ENCODE measurements around the gene C1orf116. TPM values are rescaled to one million over a fixed set of nuclear protein-coding genes. Genes with fewer than 3 reads are reported as not detected.

Gene C1orf116
- total and polyA plus RNA-seq, 12 donors = 0.07 to 1.5 (median 0.64) TPM

DNA sequence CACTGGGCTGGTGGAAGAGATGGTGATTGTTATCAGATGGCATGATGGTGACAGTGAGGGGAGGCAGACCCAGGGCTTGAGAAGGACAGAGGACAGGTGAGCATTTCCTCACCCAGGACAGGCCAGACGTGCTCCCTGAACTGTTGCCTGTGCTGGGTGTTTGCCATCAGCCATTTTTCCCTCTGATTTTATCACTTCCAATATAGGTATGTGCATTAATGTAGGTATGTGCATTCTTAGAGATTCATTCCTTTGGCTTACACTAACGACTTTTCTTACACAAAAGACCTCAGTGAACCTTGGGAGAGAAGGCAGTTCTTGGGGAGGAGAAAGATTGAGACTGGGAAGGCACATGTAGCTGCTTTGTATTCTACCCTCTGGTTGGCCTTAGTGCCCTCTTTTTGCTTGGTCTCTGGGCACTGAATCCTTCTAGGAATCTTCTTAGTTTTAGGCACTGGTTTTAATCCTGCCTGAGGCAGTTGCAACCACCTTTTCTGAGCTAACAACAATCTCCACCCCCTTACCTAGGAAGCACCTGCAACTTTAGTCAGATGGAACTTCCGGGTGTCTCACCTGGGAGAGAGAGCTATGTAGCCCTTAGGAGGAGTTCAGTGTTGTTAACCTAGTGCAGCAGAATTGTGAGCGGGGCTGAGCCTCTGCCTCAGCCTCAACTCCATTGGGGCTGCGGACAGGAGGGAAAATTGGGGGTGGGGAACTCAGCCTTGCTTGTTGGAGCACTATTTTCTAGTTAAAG, 30.9 kb downstream of the C1orf116 start:
- 80 to 83% methylated on average over 5 of the region's 5 CpGs for WGBS, 2 donors
- intact Hi-C loops (cut with DNase I) = no loop called here
- H3K4me1 ChIP-seq = peaks cover 0 to 5% (median 0%) of the 10 kb centered on the region in 9 donors
- no peaks in the 10 kb centered on the region for H3K36me3 ChIP-seq
- ATAC-seq (no peak), DNase-seq (no peak)
- peaks cover 0 to 1% (median 0%) of the 10 kb centered on the region in 7 donors for H3K27me3 ChIP-seq
- no peak overlapping the region for H3K27ac ChIP-seq
- no peaks in the 10 kb centered on the region for H3K9me3 ChIP-seq
- no peak overlapping the region for H3K4me3 ChIP-seq
- TF ChIP-seq, protein P1, sequence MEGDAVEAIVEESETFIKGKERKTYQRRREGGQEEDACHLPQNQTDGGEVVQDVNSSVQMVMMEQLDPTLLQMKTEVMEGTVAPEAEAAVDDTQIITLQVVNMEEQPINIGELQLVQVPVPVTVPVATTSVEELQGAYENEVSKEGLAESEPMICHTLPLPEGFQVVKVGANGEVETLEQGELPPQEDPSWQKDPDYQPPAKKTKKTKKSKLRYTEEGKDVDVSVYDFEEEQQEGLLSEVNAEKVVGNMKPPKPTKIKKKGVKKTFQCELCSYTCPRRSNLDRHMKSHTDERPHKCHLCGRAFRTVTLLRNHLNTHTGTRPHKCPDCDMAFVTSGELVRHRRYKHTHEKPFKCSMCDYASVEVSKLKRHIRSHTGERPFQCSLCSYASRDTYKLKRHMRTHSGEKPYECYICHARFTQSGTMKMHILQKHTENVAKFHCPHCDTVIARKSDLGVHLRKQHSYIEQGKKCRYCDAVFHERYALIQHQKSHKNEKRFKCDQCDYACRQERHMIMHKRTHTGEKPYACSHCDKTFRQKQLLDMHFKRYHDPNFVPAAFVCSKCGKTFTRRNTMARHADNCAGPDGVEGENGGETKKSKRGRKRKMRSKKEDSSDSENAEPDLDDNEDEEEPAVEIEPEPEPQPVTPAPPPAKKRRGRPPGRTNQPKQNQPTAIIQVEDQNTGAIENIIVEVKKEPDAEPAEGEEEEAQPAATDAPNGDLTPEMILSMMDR (IDR thresholded peaks at IDR 0.05) = no peak

GRCh38 chr1:207000651-207001291, 31.8 kb downstream of the C1orf116 start:
- H3K27ac ChIP-seq = no peak overlapping the region
- TF ChIP-seq, protein P1 (IDR thresholded peaks at IDR 0.05) = no peak
- ATAC-seq (no peak), DNase-seq (no peak)
- intact Hi-C loops (cut with DNase I) = no loop called here
- no peaks in the 10 kb centered on the region for H3K9me3 ChIP-seq
- no peaks in the 10 kb centered on the region for H3K36me3 ChIP-seq
- 58 to 60% methylated on average over 5 of the region's 5 CpGs for WGBS, 2 donors
- peaks cover 0 to 5% (median 0%) of the 10 kb centered on the region in 9 donors for H3K4me1 ChIP-seq
- peaks cover 0 to 5% (median 0%) of the 10 kb centered on the region in 7 donors for H3K27me3 ChIP-seq
- no peak overlapping the region for H3K4me3 ChIP-seq

DNA sequence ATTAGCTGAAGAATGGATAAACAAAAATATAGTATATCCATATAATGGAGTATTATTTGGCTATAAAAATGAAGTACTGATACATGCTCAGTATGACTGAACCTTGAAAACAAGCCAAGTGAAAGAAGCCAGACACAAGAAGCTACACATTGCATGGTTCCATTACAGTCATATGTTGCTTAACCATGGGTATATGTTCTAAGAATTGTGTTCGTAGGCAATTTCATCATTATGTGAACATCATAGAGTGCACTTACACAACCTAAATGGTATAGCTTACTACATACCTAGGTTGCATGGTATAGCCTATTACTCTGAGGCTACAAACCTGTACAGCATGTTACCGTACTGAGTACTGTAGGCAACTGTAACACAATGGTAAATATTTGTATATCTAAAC, 33.7 kb downstream of the C1orf116 start:
- Histone ChIP-seq H3K4me3 (no peak overlapping the region), H3K36me3 (no peaks in the 10 kb centered on the region), H3K9me3 (no peaks in the 10 kb centered on the region), H3K4me1 (no peaks in the 10 kb centered on the region), H3K27me3 (peaks cover 0 to 13% (median 3%) of the 10 kb centered on the region in 7 donors), H3K27ac (no peak overlapping the region)
- intact Hi-C loops (cut with DNase I) = no loop called here
- no peak for DNase-seq
- ATAC-seq = no peak
- 89 to 95% methylated on average over 2 of the region's 2 CpGs for WGBS, 2 donors
- TF ChIP-seq, protein P1 (IDR thresholded peaks at IDR 0.05) = no peak

DNA sequence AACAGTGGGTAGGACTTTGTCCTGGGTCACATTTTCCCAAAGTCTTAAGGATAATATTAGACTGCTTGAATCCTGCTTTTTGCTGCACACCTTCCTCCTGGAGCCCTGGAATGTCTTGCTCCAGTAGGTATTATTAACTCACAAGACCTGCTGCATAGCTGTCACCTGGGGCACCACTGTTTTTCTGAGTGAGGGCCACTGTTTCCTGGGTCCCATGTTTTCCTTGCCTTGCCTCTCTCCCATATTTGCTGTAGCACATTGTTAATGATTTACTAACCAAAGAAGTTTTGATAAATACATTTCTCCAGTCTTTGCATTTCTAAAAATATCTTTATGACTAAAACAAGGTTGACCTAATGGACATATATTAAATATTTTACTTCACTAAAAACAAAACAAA, 39.8 kb downstream of the C1orf116 start:
- peaks cover 0 to 36% (median 9%) of the 10 kb centered on the region in 7 donors for H3K27me3 ChIP-seq
- no peaks in the 10 kb centered on the region for H3K36me3 ChIP-seq
- intact Hi-C loops (cut with DNase I) = no loop called here
- ATAC-seq (no peak), DNase-seq (no peak)
- TF ChIP-seq, protein P1 (IDR thresholded peaks at IDR 0.05) = no peak
- no peak overlapping the region for H3K4me3 ChIP-seq
- no peaks in the 10 kb centered on the region for H3K4me1 ChIP-seq
- H3K27ac ChIP-seq = no peak overlapping the region
- H3K9me3 ChIP-seq = no peaks in the 10 kb centered on the region
